HCT116 (cell line): ENCODE results near the gene PACSIN2. TPM values are rescaled to one million over a fixed set of nuclear protein-coding genes. Genes with fewer than 3 reads are reported as not detected.

Experiments used
- ATAC-seq: fragments of 200-7000 bp; cut with Tn5 transposase; 2 replicates; pipeline ENCODE4 v1.9.1; 2020; ENCODE audit warnings: mild to moderate bottlenecking, moderate library complexity
- BruUV-seq: library from RNA; stranded (reverse); fragments of 400-500 nt; replicated peaks from 2 replicates; lab custom pipeline; 2021; lab: Mats Ljungman, UMichigan
- CTCF ChIA-PET: fragments of 300-600 bp; sonication (Branson Sonifier 250); formaldehyde crosslinking; loops from one replicate; lab custom pipeline; 2021; ENCODE audit warnings: antibody characterized with exemption; lab: Charles Lee
- POLR2A ChIA-PET: fragments of 300-600, 350-600 bp; sonication (Branson Sonifier 250); formaldehyde crosslinking; loops from one replicate; lab custom pipeline; 2021; ENCODE audit warnings: antibody characterized with exemption; lab: Charles Lee
- RAD21 ChIA-PET, 2 experiments: fragments of 300-600 bp; sonication (Branson Sonifier 250); formaldehyde crosslinking; loops; one replicate each; lab custom pipeline; 2023; ENCODE audit warnings: low total read pairs in 2 of 2; ENCODE audit not compliant: uncharacterized antibody in 2 of 2, unreplicated experiment in 2 of 2, low non-redundant PET in 1 of 2; lab: Charles Lee
- DNase-seq: peaks from one replicate; pipeline ENCODE4 v3.0.0-alpha.2; 2010; ENCODE audit warnings: low read depth, low spot score
- H2AFZ ChIP-seq: fragments of 200-600 bp; shearing (Covaris generic), sonication (generic); 2 replicates; pipeline ENCODE4 v1.6.1; 2017; ENCODE audit warnings: low read depth, mixed run types, mixed read lengths, antibody characterized with exemption, low read length; ENCODE audit not compliant: poor library complexity, severe bottlenecking
- H3K27ac ChIP-seq: 2 replicates; pipeline ENCODE4 v1.5.1; 2012; ENCODE audit warnings: low read depth, low read length
- H3K27me3 ChIP-seq: fragments of 200-600 bp; sonication (generic); 2 replicates; pipeline ENCODE4 v1.6.1; 2016; ENCODE audit warnings: mixed run types, low read length, mixed read lengths; ENCODE audit not compliant: insufficient read depth
- H3K36me3 ChIP-seq, 2 experiments: fragments of 200-500 bp in 1 of 2; fragments of 200-600 bp in 1 of 2; sonication (Bioruptor generic) in 1 of 2; sonication (generic) in 1 of 2; 2 replicates each; pipeline versions ENCODE4 v1.5.1 to v1.6.1; 2014 to 2016; ENCODE audit warnings: low read length in 2 of 2, inconsistent platforms in 1 of 2, mixed read lengths in 1 of 2, mixed run types in 1 of 2; ENCODE audit not compliant: insufficient read depth in 2 of 2, control insufficient read depth in 1 of 2
- H3K4me1 ChIP-seq, 2 experiments: fragments of 200-600 bp in 1 of 2; sonication (generic) in 1 of 2; 2 replicates each; pipeline versions ENCODE4 v1.5.1 to v1.6.1; 2012 to 2017; ENCODE audit warnings: low read length in 2 of 2, inconsistent platforms in 1 of 2, mild to moderate bottlenecking in 1 of 2, mixed read lengths in 1 of 2, mixed run types in 1 of 2, moderate library complexity in 1 of 2; ENCODE audit not compliant: insufficient read depth in 2 of 2, control insufficient read depth in 1 of 2
- H3K4me2 ChIP-seq: fragments of 200-600 bp; sonication (generic); 2 replicates; pipeline ENCODE4 v1.6.1; 2017; ENCODE audit warnings: mixed run types, low read length, mixed read lengths
- H3K4me3 ChIP-seq, 2 experiments: fragments of 200-600 bp in 1 of 2; sonication (generic) in 1 of 2; replicated peaks in 1 of 2; 2 replicates each; pipeline ENCODE4 v1.5.1; 2011 to 2016; ENCODE audit warnings: low read length in 2 of 2, control low read depth in 1 of 2, low read depth in 1 of 2, mild to moderate bottlenecking in 1 of 2, mixed read lengths in 1 of 2, mixed run types in 1 of 2
- H3K79me2 ChIP-seq: fragments of 200-600 bp; sonication (generic); 2 replicates; pipeline ENCODE4 v1.6.1; 2017; ENCODE audit warnings: mild to moderate bottlenecking, mixed run types, low read length, moderate library complexity, mixed read lengths; ENCODE audit not compliant: insufficient read depth
- H3K9ac ChIP-seq: fragments of 200-600 bp; sonication (generic); 2 replicates; pipeline ENCODE4 v1.6.1; 2016; ENCODE audit warnings: low read length, mixed read lengths
- H3K9me2 ChIP-seq: fragments of 200-600 bp; sonication (generic), shearing (Covaris generic); 2 replicates; pipeline ENCODE4 v1.6.1; 2017; ENCODE audit warnings: mixed run types, mild to moderate bottlenecking, moderate library complexity; ENCODE audit not compliant: insufficient read depth
- H3K9me3 ChIP-seq, 2 experiments: fragments of 200-500 bp in 1 of 2; fragments of 200-600 bp in 1 of 2; sonication (Bioruptor generic) in 1 of 2; sonication (generic) in 1 of 2; 2 replicates each; pipeline ENCODE4 v1.6.1; 2014 to 2017; ENCODE audit warnings: low read length in 2 of 2, mixed read lengths in 2 of 2, inconsistent platforms in 1 of 2, low read depth in 1 of 2, mild to moderate bottlenecking in 1 of 2, mixed run types in 1 of 2, moderate library complexity in 1 of 2; ENCODE audit not compliant: control insufficient read depth in 1 of 2, insufficient read depth in 1 of 2
- H4K20me1 ChIP-seq: fragments of 200-600 bp; sonication (generic), shearing (Covaris generic); 2 replicates; pipeline ENCODE4 v1.6.1; 2017; ENCODE audit warnings: mixed run types, mild to moderate bottlenecking, moderate library complexity; ENCODE audit not compliant: insufficient read depth
- CEBPB ChIP-seq: IDR thresholded peaks from 2 replicates; pipeline ENCODE4 v1.6.1; 2012; ENCODE audit warnings: low read depth
- EGR1 ChIP-seq: IDR thresholded peaks from 2 replicates; pipeline ENCODE4 v1.6.1; 2012; ENCODE audit warnings: low read depth
- JUND ChIP-seq: IDR thresholded peaks from 2 replicates; pipeline ENCODE4 v1.6.1; 2012
- POLR2A ChIP-seq: IDR thresholded peaks from 2 replicates; pipeline ENCODE4 v1.7.0; 2011; ENCODE audit warnings: borderline replicate concordance; ENCODE audit not compliant: insufficient read depth, insufficient read length; ENCODE audit errors: extremely low read depth
- SIN3A ChIP-seq: IDR thresholded peaks from 2 replicates; pipeline ENCODE4 v1.6.1; 2012; ENCODE audit warnings: low read depth
- SRF ChIP-seq: IDR thresholded peaks from 2 replicates; pipeline ENCODE4 v1.6.1; 2012; ENCODE audit warnings: low read depth
- TCF7L2 ChIP-seq: IDR thresholded peaks from 2 replicates; pipeline ENCODE4 v1.7.0; 2011; ENCODE audit warnings: borderline replicate concordance, inconsistent platforms; ENCODE audit not compliant: insufficient read depth, insufficient read length; ENCODE audit errors: extremely low read depth
- ZNF274 ChIP-seq: fragments of 200-500 bp; sonication (Bioruptor generic); IDR thresholded peaks from 2 replicates; pipeline ENCODE4 v1.6.1; 2014; ENCODE audit warnings: mild to moderate bottlenecking, low read depth, low read length, inconsistent platforms
- intact Hi-C: fragments of 100-400 bp; cut with micrococcal nuclease; formaldehyde crosslinking; loops from 2 replicates; pipeline ENCODE4 v1.10.0; 2022
- total RNA-seq: library from RNA; stranded (reverse); gene quantifications from one replicate; pipeline ENCODE4 v1.2.1, GENCODE V29; 2021; ENCODE audit not compliant: unreplicated experiment
- TF ChIP-seq, protein P1 (sequence below): IDR thresholded peaks from 2 replicates; pipeline ENCODE4 v1.6.1; 2012
- TF ChIP-seq, protein P2 (sequence below): IDR thresholded peaks from 2 replicates; pipeline ENCODE4 v1.6.1; 2012

The PACSIN2 gene
- total RNA-seq, 1 experiment from 2014 or later = 48.2 TPM

DNA sequence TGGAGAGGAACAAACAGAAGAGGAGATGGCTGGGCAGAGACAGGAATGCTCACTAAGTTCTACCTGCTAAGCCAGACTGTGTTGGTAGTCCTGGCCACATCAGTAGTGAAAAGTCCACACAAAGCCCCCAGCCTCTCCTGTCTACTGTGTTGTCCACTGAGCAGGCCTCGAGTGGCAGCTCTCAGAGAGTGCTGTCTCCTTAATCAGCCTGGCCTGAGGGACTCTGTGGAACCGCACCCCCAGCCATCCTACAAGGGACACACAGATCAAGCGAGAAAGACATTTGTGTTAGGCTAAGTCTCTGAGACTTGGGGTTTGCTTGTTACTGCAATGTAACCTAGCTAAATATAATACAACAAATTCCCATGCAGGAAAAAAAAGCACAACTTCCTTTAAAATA, 71.0 kb downstream of the PACSIN2 start:
- Histone ChIP-seq H3K27me3 (no peaks in the 10 kb centered on the region), H2AFZ (no peak overlapping the region), H3K4me2 (no peak overlapping the region), H4K20me1 (peaks cover 9% of the 10 kb centered on the region; the same call in 1 of the 2 replicates), H3K9me2 (no peaks in the 10 kb centered on the region), H3K79me2 (peaks cover 41% of the 10 kb centered on the region), H3K4me3 (no peak overlapping the region), H3K27ac (no peak overlapping the region), H3K36me3 (no peaks in the 10 kb centered on the region), H3K4me1 (peaks cover 69 to 82% of the 10 kb centered on the region in 2 experiments), H3K9ac (no peak overlapping the region), H3K9me3 (no peaks in the 10 kb centered on the region)
- ATAC-seq = no peak
- CTCF ChIA-PET = no interaction called here
- DNase-seq = no peak
- POLR2A ChIA-PET = interaction anchor here (1.8 kb wide), 1 partner anchor 16 kb away, joined by 4 read pairs; no protein-coding TSS in a partner anchor
- intact Hi-C loops = no loop called here
- BruUV-seq = no TSS peak
- no peak for TF ChIP-seq EGR1
- no peak for TF ChIP-seq TCF7L2
- TF ChIP-seq SIN3A = no peak
- TF ChIP-seq JUND = no peak
- no peak for TF ChIP-seq SRF
- RAD21 ChIA-PET = no interaction called here

DNA sequence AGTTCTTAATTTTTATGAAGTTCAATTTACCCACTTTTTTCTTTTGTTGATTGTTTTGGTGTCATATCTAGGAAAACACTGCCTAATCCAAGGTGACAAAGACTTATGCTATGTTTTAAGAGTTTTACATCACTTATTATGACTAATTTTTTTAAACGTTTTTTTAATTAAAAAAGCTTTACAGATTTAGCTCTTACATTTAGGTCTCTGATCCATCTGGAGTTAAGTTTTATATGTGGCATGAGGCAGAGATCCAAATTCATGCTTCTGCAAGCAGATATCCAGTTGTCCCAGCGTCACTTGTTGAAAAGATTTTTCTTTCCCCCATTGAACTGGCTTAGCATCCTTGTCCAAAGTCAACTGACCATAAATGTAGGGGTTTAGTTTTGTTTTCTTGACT, 72.6 kb downstream of the PACSIN2 start:
- H3K36me3 ChIP-seq = no peaks in the 10 kb centered on the region
- no peak for TF ChIP-seq POLR2A
- TF ChIP-seq, protein P1, sequence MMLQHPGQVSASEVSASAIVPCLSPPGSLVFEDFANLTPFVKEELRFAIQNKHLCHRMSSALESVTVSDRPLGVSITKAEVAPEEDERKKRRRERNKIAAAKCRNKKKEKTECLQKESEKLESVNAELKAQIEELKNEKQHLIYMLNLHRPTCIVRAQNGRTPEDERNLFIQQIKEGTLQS = no peak
- TF ChIP-seq ZNF274 = no peak
- TF ChIP-seq, protein P2, sequence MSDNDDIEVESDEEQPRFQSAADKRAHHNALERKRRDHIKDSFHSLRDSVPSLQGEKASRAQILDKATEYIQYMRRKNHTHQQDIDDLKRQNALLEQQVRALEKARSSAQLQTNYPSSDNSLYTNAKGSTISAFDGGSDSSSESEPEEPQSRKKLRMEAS = no peak
- TF ChIP-seq CEBPB = no peak
- TF ChIP-seq JUND = no peak
- H2AFZ ChIP-seq = no peak overlapping the region
- ATAC-seq (no peak), DNase-seq (no peak)
- RAD21 ChIA-PET = no interaction called here
- CTCF ChIA-PET = no interaction called here
- intact Hi-C loops = no loop called here
- no peaks in the 10 kb centered on the region for H3K9me2 ChIP-seq
- H3K9me3 ChIP-seq = no peaks in the 10 kb centered on the region
- H3K27me3 ChIP-seq = no peaks in the 10 kb centered on the region
- peaks cover 45% of the 10 kb centered on the region for H3K79me2 ChIP-seq
- H3K4me1 ChIP-seq = peaks cover 69 to 82% of the 10 kb centered on the region in 2 experiments
- POLR2A ChIA-PET = interaction anchor here (1.8 kb wide), 1 partner anchor 18 kb away, joined by 4 read pairs; no protein-coding TSS in a partner anchor
- no TSS peak for BruUV-seq
- no peak overlapping the region for H3K4me2 ChIP-seq
- H3K9ac ChIP-seq = no peak overlapping the region
- peaks cover 2% of the 10 kb centered on the region; the same call in 1 of the 2 replicates for H4K20me1 ChIP-seq
- no peak overlapping the region for H3K27ac ChIP-seq
- no peak overlapping the region for H3K4me3 ChIP-seq
